ENCODE data around the gene CCDC9B.

The CCDC9B gene

DNA sequence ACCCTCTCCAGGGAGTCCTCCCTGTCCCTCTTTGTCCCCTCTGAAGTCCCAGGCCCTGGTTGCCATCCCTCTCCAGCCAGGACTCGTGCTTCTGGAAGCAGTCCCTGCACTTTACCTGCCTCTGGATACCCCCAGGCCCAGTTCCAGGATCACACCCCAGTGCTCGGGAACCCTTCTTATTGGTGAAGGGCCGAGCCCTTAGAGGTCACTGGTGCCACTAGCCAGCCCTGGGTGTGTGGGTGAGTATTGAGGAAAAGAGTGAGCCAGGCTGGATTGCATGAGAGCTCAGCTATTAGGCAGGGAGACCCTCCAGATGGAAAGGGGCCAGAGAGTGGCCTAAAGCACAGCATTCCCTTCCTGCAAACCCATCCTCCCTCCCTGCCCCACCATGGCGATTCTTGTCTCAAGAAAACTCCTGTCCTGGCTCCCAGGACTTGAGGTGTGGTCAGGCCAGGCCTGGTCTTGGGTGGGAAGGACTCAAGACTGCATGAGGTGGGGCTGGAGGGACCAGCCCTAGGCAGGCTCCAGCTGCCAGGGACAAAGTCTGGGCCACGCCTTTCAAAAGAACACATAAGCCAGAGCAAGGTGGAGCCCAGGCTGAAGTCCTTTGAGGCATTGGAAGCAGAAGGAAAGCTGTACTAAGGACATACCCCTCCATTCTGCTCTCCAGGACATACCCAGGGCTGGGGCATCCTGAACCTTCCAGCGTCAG lies 5.3 kb upstream of the CCDC9B start:
- no peak for DNase-seq (ENCODE audit: low spot score)

DNA sequence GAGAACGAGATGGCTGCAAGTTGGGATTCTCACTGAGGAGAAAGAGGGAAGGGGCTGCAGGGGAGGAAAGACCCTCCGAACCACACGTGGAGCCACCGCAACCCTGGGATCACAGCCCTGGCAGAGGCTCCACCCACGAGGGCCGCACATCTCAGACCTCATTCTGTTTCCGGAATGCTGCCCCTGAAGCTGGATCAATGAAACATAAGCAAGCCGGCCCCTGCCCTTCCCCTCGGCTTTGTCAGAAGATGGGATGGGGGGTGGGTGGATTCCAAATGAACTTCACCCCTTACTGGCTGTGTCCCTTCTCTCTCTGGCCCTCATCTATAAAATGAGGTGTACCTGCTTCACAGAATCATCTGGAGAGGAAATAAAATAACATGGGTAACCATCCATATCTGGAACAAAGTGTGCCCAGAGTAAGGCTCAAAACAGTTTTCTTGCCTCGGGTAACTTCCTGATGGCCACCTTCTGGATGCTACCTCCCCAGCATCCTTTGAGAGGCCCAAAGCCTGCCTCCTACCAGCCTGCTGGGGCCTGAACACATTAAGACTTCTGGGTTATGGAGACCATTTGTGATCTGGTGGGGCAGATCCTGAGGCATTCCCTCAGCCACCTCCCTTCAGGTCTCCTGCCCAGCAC lies 4.6 kb upstream of the CCDC9B start:
- DNase-seq (ENCODE audit: low spot score), result no peak

DNA sequence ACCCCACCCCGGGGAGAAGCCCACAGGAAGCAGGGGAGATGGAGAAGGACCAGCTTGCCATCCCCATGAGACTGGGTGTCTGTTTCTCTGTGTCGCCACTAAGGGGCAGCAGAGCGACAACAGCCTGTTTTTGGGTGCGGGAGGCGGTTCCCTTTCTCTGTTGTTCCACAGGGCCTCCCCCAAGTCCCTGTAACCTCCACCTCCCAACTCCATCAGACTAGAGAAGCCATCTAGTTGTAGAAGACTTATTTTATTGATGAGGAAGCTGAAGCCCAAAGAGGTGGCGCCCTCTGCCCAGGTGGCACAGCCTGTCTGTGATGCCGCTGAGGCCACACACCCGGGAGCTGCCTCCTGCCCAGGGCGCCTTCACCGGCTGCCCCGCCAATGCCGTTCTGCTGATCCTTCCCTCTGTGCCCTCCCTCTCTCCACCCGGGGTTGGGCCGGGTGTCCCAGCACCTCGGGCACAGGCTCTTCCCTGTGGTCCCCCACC lies 3.9 kb upstream of the CCDC9B start:
- DNase-seq (ENCODE audit: low spot score), result peak; percentile 86

DNA sequence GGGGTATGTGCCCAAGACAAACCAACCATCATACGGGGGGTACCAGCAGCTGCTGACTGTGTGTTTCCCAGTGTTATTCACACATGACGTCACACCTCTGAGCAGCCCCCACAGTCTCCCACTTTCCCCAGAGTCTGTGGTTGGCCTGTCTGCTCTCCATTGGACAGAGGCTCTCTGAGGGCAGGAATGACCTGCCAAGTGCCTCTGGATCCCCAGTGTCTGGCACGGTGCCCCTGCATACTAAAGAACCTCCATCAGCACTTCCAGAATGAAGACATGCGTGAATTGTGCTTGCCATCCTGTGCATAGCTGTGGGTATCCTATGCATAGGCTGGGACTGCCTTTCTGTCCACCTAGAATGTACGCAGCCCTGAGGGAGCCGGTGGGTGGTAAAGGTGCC lies 3.5 kb upstream of the CCDC9B start:
- no peak for DNase-seq (ENCODE audit: low spot score)

DNA sequence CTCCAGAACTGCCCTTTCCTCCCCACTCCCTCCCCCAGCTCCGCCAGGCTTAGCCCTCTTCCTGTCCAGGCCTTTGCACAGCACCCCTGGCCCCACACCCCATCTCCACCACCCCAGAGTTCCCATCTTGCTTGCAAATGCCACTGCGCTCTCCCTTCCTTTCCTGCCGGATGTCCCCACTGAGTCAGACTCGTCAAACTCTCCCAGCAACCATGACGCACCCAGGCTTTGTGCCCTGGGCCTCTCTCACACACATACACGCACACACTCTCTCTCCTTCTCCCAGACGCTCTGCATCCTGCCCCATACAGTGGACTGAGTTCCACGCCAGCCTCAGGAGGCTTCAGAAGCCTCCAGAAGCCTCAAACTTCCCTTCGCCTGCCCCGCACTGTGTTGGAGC lies 2.8 kb upstream of the CCDC9B start:
- no peak for DNase-seq (ENCODE audit: low spot score)

DNA sequence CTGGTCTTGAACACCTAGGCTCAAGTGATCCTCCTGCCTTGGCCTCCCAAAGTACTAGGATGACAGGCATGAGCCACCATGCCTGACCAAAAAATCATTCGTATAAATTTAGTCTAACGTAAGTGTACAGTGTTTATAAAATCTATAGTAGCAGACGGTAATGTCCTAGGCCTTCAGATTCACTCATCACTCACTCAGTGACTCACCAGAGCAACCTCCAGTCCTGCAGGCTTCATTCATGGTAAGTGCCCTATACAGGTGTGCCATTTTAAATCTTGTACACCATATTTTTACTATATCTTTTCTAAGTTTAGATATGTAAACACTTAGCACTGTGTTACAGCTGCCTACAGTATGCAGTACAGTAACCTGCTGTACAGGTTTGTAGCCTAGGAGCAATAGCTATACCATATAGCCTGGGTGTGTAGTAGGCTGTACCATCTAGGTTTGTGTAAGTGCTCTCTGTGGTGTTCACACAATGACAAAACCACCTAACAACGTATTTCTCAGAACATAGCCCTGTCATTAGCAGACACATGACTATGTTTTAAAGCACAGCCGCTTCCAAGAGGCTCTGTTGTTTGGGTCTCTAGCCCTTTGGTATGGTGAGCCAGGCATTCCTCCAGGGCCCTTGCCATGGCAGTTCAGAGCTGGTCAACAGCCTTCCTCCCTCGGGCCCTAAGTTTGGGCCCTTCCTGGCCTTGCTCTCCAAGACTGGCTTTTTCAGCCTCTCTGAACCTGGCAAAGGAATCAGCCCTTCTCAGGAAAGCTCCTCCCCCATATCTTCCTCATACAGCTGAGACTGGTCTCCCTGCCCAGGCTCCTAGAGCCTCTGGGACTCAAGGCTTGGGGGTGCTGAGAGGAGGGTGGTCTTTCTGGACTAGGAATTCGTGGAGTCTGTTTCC lies 1.9 kb upstream of the CCDC9B start:
- no peak for DNase-seq (ENCODE audit: low spot score)

DNA sequence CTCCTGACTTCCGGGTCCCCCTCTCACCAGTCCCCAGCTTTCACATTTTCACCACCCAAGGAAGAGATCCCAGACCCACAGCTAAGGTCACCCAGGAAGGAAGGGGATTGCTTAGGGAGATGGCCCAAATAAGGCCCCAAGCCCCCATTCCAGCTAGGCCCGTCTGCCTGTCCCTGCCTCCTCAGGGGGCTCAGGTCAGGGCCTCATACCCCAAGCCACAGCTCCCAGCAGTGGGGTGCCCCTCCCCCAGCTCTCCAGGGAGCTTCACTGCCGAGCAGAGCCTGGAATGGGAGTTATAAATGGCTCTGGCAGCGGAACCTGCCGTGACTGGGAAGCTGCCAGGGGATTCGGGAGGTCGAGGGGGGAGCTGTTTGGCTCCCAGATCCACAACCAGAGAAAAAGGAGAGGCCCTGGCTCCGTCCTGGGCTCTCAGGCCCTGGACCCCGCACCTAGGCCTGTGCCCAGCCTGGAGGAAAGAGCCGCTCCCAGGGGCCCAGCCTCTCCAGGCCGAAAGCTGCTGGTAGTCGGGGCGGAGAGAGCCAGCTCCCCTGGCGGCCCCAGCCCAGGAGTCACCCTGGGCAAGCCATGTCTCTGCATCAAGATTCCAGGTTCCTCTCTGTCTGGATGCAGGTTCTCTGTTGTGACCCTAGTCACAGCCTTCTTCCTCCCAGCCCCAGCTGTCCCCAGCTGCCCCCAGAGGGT lies 550 bp downstream of the CCDC9B start:
- peak; percentile 67 for DNase-seq (ENCODE audit: low spot score)

DNA sequence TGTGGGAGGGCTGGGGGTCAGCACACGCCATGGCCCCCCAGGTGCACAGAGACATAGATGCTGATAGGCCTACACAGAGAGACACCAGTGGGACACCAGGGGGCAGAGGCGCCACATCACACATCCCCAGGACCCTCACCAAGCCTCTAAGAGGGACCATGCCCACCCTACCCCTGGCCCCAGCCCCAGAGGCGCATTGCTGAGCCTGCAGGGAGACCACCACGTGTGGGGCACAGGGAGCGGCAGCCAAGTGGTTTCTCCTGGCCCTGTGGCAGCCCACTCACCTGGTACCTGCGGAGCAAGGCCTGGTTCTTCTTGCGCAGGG lies 1.2 kb downstream of the CCDC9B start:
- DNase-seq (ENCODE audit: low spot score), result no peak

DNA sequence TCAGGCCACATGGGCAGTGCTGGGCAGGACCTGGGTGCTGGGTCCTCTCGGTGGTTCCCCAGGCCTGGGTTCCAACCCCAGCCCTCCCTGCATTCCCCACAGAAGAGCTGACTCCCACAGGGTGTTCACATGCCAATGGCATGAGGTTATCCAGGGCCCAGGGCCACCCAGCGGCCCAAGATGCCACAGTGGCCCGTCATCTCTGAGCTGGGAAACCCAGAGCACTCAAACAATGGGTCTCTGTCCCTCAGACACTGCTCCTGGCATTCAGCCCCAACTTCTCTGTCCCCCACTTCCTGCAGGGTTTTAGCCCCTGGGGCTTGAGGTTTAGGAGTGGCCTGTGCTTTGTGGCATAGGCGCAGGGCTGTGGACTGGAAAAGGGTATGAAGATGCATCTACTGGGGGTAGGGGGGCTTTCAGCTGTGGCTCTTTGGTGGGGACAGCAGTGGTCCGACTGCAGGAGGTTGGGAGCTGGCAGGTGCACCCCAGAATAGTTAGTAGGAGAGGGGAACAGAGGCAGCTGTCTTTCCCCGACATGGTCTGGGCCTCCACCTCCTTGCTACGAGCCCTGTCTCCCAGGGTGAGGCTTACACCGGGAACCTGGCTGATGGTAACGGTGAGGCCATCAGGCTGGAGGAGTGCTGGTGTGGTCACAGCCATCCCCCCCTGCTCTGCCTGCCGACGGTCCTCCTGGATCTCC lies 1.7 kb downstream of the CCDC9B start:
- peak; percentile 83 for DNase-seq (ENCODE audit: low spot score)

DNA sequence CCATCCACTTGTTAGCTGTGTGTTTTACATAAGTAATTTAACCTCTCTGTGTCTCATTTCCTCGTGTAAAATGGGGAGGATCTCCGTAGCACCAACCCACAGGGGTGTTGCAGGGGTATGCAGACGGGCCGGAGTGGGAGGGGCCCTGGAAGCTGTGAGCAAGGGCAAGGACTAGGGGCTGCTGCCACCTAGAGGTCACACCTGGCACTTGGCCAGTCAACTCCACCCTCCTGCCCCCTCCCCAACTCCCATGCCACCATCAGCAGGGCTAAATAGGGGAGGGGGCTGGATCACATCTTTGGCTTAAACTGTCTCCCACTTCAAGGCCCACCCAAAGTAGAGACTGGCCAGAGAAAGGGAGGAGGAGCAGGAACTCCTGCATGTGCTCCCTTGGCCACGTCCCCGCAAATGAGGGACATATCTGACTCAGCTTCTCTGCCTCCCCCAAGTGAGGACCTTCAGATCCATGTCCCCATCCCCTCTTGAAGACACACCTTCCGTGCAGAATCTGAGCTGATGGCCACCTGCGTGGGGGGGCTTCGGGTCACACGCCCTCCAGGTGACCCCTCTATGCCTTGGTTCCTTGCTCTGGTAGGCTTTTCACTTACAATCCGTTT lies 2.6 kb downstream of the CCDC9B start:
- peak; percentile 78 for DNase-seq (ENCODE audit: low spot score)

DNA sequence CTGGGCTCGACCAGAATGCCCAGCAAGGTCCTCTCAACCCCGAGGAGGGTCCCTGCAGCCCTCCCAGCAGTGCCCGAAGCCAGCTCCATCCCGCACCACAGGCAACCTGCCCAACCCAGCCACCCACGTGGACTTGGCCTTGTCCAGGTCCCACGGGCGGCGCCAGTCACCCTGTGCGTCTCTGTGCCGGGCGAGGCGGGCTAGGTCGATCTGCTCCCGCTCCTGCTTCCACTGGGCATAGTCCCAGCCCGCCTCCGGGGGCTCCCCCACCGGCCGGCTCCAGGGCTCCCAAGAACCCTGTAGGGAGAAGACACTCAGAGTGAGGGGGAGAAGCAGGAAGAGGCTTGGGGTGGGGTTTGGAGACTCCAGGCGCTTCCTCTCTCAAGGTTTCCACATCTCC lies 3.1 kb downstream of the CCDC9B start:
- no peak for DNase-seq (ENCODE audit: low spot score)

DNA sequence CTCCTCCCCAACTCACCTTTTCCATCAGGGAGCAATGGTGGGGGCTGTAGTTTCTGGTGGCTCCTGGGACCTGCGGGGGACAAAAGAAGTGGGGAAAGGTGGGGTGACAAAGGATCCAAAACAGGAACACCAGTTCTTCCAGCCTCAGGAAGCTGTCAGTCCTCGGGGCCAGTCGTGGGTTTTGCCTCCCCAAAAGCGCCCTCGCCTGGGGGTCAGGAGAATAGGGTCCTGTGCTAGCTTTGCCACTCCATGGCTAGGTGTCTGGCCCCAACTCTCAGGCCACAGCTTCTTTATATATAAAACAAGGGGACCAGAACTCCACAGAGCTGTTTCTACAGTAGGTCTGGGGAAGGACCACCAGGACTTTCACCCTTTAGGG lies 4.0 kb downstream of the CCDC9B start:
- no peak for DNase-seq (ENCODE audit: low spot score)

DNA sequence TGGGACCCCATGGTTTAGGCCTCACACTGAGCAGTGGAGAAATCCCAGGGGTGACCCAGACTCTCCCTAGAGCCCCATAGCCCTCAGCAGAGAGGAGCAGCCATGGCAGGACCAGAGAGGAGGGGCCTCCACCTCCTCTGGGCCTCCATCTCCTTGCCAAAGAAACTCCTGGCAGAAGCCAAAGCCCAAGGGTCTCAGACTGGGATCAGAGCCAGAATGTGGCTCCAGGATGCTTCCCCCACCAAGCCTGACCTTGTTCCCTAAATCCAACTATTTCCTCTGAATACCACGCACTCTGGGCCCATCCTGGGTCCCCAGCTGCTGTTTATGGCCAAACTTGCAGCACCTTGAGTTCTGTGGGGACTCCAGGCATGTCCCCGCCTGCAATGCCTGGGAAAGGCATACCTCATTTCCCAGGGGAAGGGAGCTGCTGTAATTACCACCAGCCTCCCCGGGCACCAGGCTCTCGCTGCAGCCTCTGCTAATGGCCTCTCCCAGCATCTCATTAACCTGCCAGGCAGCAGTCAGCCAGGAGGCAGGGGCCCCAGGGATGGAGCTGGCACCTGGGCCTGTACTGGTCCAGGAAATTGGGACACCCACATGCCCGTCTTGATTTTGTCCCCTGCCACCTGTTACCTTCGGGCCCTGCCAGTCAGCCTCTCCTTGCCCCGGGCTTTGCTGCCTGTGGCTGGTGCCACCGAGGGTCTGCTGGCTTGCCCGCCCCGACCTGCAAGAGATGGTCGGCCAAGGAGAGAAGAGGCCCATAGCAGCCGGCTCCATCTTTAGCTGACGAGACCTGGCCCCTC lies 4.6 kb downstream of the CCDC9B start:
- DNase-seq (ENCODE audit: low spot score), result no peak

DNA sequence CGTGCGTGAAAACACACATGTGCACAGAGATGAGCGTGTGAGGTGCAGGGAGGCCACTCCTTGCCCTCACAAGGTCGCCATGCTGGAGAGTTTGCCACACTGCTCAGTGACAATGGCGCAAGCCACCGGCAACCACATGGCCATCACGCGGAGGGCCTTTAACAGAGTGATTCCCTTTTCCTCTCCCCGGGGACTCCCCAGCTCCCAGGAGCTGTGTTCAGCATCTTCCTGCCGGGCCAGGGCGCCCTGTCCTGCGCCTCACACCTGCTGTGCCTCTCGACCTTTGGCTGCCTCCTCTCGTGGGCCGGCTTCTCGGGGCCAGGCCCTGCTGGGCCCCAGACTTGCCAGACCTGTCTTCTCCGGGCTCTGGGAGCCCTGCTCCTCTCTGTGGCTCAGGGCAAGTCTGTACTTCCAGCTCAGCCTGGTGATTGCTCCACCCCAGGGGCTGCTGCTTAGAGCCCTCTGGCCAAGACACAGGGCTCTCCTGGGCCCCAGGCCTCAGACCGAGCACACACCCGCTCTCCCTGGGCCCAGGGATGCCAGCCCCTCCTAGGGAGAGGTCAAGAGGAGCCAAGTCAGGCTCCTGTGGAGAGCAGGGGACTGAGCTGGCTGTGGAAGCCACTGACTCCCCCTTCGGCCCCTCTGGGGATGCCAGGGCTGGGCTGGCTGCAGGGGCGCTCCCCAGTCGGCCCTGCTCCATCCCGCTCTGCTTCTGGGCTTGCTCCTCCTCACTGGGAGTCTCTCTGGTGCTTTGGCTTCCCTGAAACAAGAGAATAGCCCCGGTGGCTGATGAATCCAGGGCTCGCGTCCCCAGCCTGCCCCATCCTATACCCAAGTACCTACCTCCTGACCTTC lies 5.6 kb downstream of the CCDC9B start:
- DNase-seq (ENCODE audit: low spot score), result no peak

DNA sequence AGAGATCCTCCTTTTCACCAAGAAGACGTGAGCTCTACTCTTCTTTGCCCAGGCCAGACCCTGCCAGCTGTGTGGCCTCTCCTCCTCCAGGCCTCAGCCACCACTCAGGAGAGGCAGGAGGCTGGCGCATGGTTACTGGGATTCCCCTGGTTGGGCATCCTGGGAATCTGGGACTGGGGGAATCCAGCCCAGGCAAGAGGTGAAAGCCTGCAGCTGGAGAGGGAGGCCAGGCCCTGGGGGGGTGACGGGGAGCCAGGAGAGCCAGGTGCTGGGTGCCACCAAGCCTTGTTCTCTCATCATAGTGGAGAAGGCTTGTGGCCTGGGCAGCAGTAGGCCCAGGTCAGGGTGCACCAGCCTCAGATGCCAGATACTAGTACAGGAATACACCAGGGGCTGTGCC lies 6.2 kb downstream of the CCDC9B start:
- DNase-seq (ENCODE audit: low spot score), result no peak

DNA sequence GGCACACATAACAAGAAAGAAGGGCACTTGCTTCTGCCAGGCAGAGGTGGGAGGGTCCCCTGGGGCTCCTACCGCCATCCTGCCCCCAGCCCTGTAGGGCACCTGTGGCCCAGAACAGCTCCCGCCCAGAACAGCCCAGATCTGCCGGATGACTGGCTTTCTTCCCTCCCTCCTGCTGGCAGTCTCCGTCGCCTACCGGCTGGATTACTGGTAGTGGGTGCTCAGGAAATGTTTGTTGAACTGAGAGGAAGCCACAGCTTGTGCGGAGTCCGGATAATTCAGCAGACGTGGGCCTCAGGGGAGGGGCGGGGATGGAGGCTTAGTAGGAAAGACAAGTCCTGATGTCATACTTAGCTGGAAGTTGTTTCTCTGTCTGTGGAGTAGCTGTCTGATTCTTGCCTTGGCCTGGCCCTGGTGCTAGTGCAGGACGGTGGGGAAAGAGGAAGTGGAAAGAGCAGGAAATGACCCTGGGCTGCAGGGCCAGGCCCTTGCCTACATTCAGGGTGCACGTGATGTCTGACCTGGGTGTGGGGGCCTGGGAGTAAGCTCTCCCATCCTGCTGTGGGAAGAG lies 6.7 kb downstream of the CCDC9B start:
- DNase-seq (ENCODE audit: low spot score), result peak; percentile 86

DNA sequence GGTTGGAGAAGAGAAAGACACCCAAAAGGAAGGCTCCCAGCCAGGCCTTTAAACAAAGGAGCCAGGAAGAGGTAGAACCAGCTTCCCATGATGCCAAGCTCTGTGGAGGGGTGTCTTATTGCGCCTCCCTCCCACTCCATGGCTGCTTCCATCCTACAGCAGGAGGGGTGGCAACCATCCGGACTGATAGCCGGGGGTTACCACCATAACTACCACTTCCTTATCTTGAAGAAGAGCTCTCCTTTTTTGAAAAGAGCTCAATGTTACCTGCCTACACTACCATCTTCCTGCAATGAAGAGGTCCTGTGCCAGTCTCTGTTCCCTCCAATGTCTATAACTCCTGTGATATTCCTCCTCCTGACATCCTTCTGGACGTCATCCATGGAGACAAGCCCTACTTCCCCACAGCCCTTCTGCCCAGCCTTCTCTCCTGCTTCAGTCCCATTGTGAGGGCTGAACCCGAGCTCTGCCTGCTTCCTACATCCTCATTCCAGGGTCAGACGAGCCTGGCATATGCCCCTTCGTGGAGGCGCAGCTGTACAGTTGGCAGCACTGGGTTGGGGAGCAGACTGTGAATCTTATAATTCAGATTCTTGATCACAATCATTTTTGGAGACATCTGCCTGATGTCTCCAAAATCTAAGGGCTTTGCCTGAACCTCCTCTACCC lies 8.5 kb downstream of the CCDC9B start:
- DNase-seq (ENCODE audit: low spot score), result no peak

DNA sequence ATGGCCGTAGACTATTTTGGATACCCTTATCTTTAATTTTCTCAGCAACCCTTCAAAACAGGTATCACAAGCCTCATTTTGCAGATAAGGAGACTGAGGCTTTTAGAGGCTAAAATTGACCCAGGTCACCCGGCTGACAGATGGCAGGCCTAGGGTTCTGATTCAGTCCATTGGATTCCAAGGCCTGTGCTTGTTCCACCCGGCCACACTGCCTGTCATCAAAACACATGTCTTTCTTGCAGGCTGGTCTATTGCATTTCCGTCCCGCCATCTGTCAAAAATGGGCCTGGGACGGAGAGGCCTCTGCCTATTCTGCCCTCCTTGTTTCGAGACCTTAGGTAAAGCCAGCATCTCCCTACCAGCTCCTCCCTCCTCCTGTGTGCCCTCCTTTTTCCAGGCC lies 9.1 kb downstream of the CCDC9B start:
- DNase-seq (ENCODE audit: low spot score), result no peak

DNA sequence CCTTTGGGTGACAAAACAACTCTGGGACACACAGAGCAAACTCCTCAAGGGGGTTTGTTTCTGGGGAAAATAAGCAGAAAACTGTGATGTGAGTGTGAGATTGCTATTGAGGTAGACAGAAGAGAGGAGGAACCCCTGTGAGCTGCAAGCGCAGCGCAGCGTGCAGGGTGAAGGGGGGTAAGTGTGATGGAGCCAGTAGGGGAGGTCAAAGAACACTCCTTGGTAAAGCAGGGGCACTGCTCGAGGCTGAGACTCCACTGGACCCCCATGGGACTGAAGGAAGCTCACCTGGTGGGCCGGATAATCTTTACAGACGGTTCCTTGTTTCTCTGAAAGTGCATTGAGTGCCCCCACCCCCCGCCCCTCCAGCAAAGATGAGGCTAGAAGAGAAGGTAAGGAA lies 9.7 kb downstream of the CCDC9B start:
- no peak for DNase-seq (ENCODE audit: low spot score)
